Peyer's patch (tissue), 4 donors: ENCODE data around the gene CADPS2. TPM values are rescaled to one million over a fixed set of nuclear protein-coding genes. Genes with fewer than 3 reads are reported as not detected.

ENCODE experiments used
- DNase-seq, 3 donors: peaks; one replicate each; pipeline ENCODE4 v3.0.0-alpha.2; 2017 to 2019
- H3K27ac ChIP-seq, 4 donors: fragments of 200-600 bp; sonication (generic); one replicate each; pipeline ENCODE4 v1.5.1; 2016 to 2019
- H3K27me3 ChIP-seq, 2 donors: fragments of 200-600 bp; sonication (generic); one replicate each; pipeline ENCODE4 v1.5.1; 2019
- H3K36me3 ChIP-seq, 3 donors: fragments of 200-600 bp; sonication (generic); one replicate each; pipeline ENCODE4 v1.5.1; 2016 to 2019
- H3K4me1 ChIP-seq, 4 donors: fragments of 200-600 bp; sonication (generic); one replicate each; pipeline ENCODE4 v1.5.1; 2016 to 2019
- H3K4me3 ChIP-seq, 4 donors: fragments of 200-600 bp; sonication (generic); 1 replicate in 3 of 4; 2 replicates in 1 of 4; pipeline ENCODE4 v1.5.1; 2016 to 2019; ENCODE audit warnings: mild to moderate bottlenecking in 1 of 4
- H3K9me3 ChIP-seq, 4 donors: fragments of 200-600 bp; sonication (generic); one replicate each; pipeline ENCODE4 v1.5.1; 2016 to 2019; ENCODE audit warnings: mild to moderate bottlenecking in 1 of 4
- POLR2A ChIP-seq, 2 donors: fragments of 450-650 bp; IDR thresholded peaks; one replicate each; pipeline ENCODE4 v1.5.1; 2017; ENCODE audit warnings: antibody characterized with exemption in 2 of 2, mild to moderate bottlenecking in 2 of 2, moderate library complexity in 2 of 2
- total RNA-seq, 4 donors: library from RNA; depleted of rRNA; stranded (reverse); fragments of >200 nt; gene quantifications; one replicate each; pipeline ENCODE4 v1.1.0, GENCODE V29; 2016
- TF ChIP-seq, protein P1 (sequence below), 6 experiments: fragments of 450-650 bp in 4 of 6; fragments of 200-600 bp in 2 of 6; sonication (generic) in 1 of 6; IDR thresholded peaks; one replicate each; pipeline ENCODE4 v1.5.1; 2017 to 2019; ENCODE audit warnings: antibody characterized with exemption in 6 of 6, mild to moderate bottlenecking in 3 of 6, moderate library complexity in 1 of 6

The CADPS2 gene
- total RNA-seq, 4 donors from 2014 or later, result 11.4 to 21.5 (median 16.5) TPM

- DNase-seq, result no peak
- H3K27ac ChIP-seq, result no peak overlapping the region
- no peaks in the 10 kb centered on the region for H3K9me3 ChIP-seq
- no peaks in the 10 kb centered on the region for H3K4me1 ChIP-seq
- H3K27me3 ChIP-seq, result no peaks in the 10 kb centered on the region
- H3K4me3 ChIP-seq, result no peak overlapping the region
- TF ChIP-seq, protein P1, sequence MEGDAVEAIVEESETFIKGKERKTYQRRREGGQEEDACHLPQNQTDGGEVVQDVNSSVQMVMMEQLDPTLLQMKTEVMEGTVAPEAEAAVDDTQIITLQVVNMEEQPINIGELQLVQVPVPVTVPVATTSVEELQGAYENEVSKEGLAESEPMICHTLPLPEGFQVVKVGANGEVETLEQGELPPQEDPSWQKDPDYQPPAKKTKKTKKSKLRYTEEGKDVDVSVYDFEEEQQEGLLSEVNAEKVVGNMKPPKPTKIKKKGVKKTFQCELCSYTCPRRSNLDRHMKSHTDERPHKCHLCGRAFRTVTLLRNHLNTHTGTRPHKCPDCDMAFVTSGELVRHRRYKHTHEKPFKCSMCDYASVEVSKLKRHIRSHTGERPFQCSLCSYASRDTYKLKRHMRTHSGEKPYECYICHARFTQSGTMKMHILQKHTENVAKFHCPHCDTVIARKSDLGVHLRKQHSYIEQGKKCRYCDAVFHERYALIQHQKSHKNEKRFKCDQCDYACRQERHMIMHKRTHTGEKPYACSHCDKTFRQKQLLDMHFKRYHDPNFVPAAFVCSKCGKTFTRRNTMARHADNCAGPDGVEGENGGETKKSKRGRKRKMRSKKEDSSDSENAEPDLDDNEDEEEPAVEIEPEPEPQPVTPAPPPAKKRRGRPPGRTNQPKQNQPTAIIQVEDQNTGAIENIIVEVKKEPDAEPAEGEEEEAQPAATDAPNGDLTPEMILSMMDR (IDR thresholded peaks at IDR 0.05), result no peak
- TF ChIP-seq POLR2A (IDR thresholded peaks at IDR 0.05), result no peak
- no peaks in the 10 kb centered on the region for H3K36me3 ChIP-seq
These were observed 191.6 kb downstream of the CADPS2 start for GRCh38 chr7:122694697-122695096.

DNA sequence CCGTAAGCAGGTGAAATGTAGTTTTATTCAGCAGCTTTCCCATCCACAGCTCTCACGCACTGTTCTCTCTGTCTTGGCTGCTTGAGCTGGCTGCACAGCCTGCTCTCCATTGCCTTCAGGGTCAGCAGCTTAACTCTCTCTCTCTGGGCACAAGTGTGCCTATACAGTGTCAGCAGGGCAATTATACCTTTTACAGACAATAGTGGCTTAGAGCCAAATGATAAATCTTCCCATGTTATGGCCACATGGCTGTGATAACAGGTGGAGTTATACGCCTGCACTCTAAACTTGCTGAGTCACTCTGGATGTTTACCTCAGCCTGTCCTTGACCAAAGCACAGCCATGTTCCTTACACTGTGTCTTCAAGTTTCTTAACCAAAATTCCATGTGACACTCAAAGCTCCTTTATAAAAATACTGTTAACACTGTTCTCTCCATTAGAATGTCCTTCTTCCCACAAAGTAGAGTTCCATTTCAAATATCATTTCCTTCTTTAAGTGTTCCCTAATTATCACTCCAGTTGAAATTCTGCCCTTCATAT, 193.4 kb downstream of the CADPS2 start:
- DNase-seq, result no peak
- TF ChIP-seq, protein P1 (IDR thresholded peaks at IDR 0.05), result no peak
- no peak for TF ChIP-seq POLR2A (IDR thresholded peaks at IDR 0.05)
- Histone ChIP-seq H3K4me3 (no peak overlapping the region), H3K27me3 (no peaks in the 10 kb centered on the region), H3K9me3 (no peaks in the 10 kb centered on the region), H3K27ac (no peak overlapping the region), H3K4me1 (no peaks in the 10 kb centered on the region), H3K36me3 (no peaks in the 10 kb centered on the region)

- DNase-seq, result no peak
- H3K4me1 ChIP-seq, result no peaks in the 10 kb centered on the region
- no peak for TF ChIP-seq POLR2A (IDR thresholded peaks at IDR 0.05)
- TF ChIP-seq, protein P1 (IDR thresholded peaks at IDR 0.05), result no peak
- no peaks in the 10 kb centered on the region for H3K36me3 ChIP-seq
- H3K4me3 ChIP-seq, result no peak overlapping the region
- H3K9me3 ChIP-seq, result no peaks in the 10 kb centered on the region
- no peak overlapping the region for H3K27ac ChIP-seq
- no peaks in the 10 kb centered on the region for H3K27me3 ChIP-seq
These were observed 194.6 kb downstream of the CADPS2 start for GRCh38 chr7:122691569-122692235.

GRCh38 chr7:122689346-122690109, 196.7 kb downstream of the CADPS2 start:
- Histone ChIP-seq H3K36me3 (no peaks in the 10 kb centered on the region), H3K27me3 (no peaks in the 10 kb centered on the region), H3K4me3 (no peak overlapping the region), H3K27ac (no peak overlapping the region), H3K4me1 (no peaks in the 10 kb centered on the region), H3K9me3 (no peaks in the 10 kb centered on the region)
- TF ChIP-seq, protein P1 (IDR thresholded peaks at IDR 0.05), result no peak
- TF ChIP-seq POLR2A (IDR thresholded peaks at IDR 0.05), result no peak
- no peak for DNase-seq

GRCh38 chr7:122688400-122688998, 197.8 kb downstream of the CADPS2 start:
- no peak for DNase-seq
- H3K4me1 ChIP-seq, result no peaks in the 10 kb centered on the region
- no peak overlapping the region for H3K27ac ChIP-seq
- no peak overlapping the region for H3K4me3 ChIP-seq
- no peaks in the 10 kb centered on the region for H3K9me3 ChIP-seq
- TF ChIP-seq, protein P1 (IDR thresholded peaks at IDR 0.05), result no peak
- no peak for TF ChIP-seq POLR2A (IDR thresholded peaks at IDR 0.05)
- no peaks in the 10 kb centered on the region for H3K36me3 ChIP-seq
- H3K27me3 ChIP-seq, result no peaks in the 10 kb centered on the region
